Prostate gland (tissue), 2 donors: ENCODE data around the gene SEPTIN7.

ENCODE experiments used
- POLR2A ChIP-seq: fragments of 450-650 bp; IDR thresholded peaks from one replicate; pipeline ENCODE4 v1.6.1; 2016; ENCODE audit warnings: antibody characterized with exemption, mild to moderate bottlenecking
- POLR2AphosphoS5 ChIP-seq: sonication (generic); formaldehyde crosslinking; IDR thresholded peaks from one replicate; pipeline ENCODE4 v1.6.1; 2017; ENCODE audit warnings: antibody characterized with exemption
- TF ChIP-seq, protein P1 (sequence below), 4 experiments: fragments of 200-600 bp in 2 of 4; fragments of 450-650 bp in 2 of 4; sonication (generic) in 2 of 4; IDR thresholded peaks; 1 replicate in 3 of 4; 2 replicates in 1 of 4; pipeline ENCODE4 v1.5.1; 2016 to 2019; ENCODE audit warnings: antibody characterized with exemption in 4 of 4, mild to moderate bottlenecking in 2 of 4, moderate library complexity in 2 of 4

DNA sequence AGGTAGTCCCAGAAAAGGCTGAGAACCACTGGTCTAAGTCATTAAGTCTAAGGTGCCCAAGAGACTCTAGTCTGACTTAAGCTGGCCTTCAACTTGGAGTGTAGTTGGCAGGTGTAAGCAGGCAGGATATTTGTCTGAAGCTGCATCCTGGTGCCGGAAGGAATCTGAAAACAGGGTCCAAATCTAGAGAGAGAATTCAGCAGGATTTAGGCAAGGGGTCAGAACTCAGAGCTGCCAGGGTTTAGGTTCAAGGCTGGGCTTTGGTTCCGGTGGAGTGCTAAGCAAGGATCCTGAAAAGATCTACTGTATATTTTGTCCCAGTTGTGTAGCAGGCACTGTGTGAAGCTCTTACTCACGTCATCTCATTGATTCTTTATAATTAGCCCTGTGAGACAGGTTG, 16.5 kb upstream of the SEPTIN7 start:
- TF ChIP-seq POLR2AphosphoS5 (no peak), POLR2A (no peak)
- TF ChIP-seq, protein P1, sequence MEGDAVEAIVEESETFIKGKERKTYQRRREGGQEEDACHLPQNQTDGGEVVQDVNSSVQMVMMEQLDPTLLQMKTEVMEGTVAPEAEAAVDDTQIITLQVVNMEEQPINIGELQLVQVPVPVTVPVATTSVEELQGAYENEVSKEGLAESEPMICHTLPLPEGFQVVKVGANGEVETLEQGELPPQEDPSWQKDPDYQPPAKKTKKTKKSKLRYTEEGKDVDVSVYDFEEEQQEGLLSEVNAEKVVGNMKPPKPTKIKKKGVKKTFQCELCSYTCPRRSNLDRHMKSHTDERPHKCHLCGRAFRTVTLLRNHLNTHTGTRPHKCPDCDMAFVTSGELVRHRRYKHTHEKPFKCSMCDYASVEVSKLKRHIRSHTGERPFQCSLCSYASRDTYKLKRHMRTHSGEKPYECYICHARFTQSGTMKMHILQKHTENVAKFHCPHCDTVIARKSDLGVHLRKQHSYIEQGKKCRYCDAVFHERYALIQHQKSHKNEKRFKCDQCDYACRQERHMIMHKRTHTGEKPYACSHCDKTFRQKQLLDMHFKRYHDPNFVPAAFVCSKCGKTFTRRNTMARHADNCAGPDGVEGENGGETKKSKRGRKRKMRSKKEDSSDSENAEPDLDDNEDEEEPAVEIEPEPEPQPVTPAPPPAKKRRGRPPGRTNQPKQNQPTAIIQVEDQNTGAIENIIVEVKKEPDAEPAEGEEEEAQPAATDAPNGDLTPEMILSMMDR (IDR thresholded peaks at IDR 0.05): no peak
